ENCODE data around the gene GHSR.

Gene GHSR

DNA sequence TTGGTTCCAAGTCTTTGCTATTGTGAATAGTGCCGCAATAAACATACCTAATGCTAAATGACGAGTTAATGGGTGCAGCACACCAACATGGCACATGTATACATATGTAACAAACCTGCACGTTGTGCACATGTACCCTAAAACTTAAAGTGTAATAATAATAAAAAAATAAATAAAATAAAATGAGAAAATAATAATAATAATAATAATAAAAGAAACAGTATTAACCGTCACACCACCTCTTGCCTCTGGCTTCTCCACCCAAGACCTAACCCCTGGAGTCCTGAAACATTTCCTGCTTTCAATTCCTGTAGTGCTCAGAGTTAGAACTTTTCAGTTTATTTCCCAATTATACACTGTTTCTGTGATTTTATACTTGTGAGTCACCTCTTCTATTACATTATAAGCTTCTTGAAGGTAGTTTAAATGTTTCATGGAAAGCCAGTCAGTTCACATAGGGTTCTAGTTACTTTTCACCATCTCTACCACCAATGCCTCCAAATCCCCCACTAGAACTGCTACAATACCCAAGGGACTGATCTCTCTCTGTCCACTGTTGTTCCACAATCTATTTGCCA is 18.4 kb upstream of the GHSR start:
- H3K4me2 ChIP-seq (ENCODE audit: low read length) = no peak overlapping the region
- no peaks in the 10 kb centered on the region for H3K79me2 ChIP-seq (ENCODE audit: low read length)
- H3K36me3 ChIP-seq (replicated peaks; ENCODE audit: low read depth, low read length) = no peaks in the 10 kb centered on the region
- H3K4me3 ChIP-seq (ENCODE audit: low read length) = no peak overlapping the region
- H3K27ac ChIP-seq (ENCODE audit: low read length) = no peak overlapping the region
- H3K9me3 ChIP-seq (ENCODE audit: insufficient read depth, low read length) = no peaks in the 10 kb centered on the region
- TF ChIP-seq, protein P1, sequence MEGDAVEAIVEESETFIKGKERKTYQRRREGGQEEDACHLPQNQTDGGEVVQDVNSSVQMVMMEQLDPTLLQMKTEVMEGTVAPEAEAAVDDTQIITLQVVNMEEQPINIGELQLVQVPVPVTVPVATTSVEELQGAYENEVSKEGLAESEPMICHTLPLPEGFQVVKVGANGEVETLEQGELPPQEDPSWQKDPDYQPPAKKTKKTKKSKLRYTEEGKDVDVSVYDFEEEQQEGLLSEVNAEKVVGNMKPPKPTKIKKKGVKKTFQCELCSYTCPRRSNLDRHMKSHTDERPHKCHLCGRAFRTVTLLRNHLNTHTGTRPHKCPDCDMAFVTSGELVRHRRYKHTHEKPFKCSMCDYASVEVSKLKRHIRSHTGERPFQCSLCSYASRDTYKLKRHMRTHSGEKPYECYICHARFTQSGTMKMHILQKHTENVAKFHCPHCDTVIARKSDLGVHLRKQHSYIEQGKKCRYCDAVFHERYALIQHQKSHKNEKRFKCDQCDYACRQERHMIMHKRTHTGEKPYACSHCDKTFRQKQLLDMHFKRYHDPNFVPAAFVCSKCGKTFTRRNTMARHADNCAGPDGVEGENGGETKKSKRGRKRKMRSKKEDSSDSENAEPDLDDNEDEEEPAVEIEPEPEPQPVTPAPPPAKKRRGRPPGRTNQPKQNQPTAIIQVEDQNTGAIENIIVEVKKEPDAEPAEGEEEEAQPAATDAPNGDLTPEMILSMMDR (IDR thresholded peaks at IDR 0.05; ENCODE audit: low read depth, low read length) = no peak
- no peak for TF ChIP-seq EZH2phosphoT487 (IDR thresholded peaks at IDR 0.05; ENCODE audit: low read depth)
- H4K20me1 ChIP-seq (ENCODE audit: insufficient read depth, low read length) = no peaks in the 10 kb centered on the region
- 0 out of 2 replicates have a peak, but pooled peaks cover 4% of the 10 kb centered on the region for H3K27me3 ChIP-seq (ENCODE audit: low read depth, low read length)
- H3K4me1 ChIP-seq (ENCODE audit: low read length) = no peaks in the 10 kb centered on the region
- H2AFZ ChIP-seq (ENCODE audit: low read depth, low read length) = no peak overlapping the region
- no peak overlapping the region for H3K9ac ChIP-seq (ENCODE audit: low read length)

DNA sequence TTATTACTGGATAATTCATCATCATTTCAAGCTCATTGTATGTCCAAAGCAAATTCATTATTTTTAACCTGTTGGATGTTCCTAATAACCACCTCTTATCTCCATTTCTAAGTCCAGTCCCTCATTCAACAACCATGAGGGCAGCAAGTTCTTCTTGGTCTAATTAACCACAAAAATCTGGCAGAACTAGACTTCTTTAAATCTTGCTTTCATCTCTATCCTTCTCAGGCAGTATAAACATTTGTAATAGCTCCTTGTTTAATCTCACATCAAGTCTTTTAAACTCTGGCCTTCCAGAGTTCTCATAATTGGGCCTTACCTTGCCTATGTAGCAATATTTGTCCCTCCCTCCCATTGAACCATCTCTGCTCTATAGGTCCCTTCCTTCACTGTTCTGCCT is 17.0 kb upstream of the GHSR start:
- H3K36me3 ChIP-seq (replicated peaks; ENCODE audit: low read depth, low read length) = no peaks in the 10 kb centered on the region
- no peak overlapping the region for H2AFZ ChIP-seq (ENCODE audit: low read depth, low read length)
- H4K20me1 ChIP-seq (ENCODE audit: insufficient read depth, low read length) = no peaks in the 10 kb centered on the region
- H3K4me3 ChIP-seq (ENCODE audit: low read length) = no peak overlapping the region
- H3K27me3 ChIP-seq (ENCODE audit: low read depth, low read length) = 0 out of 2 replicates have a peak, but pooled peaks cover 4% of the 10 kb centered on the region
- H3K4me2 ChIP-seq (ENCODE audit: low read length) = no peak overlapping the region
- H3K27ac ChIP-seq (ENCODE audit: low read length) = no peak overlapping the region
- TF ChIP-seq EZH2phosphoT487 (IDR thresholded peaks at IDR 0.05; ENCODE audit: low read depth) = no peak
- TF ChIP-seq, protein P1 (IDR thresholded peaks at IDR 0.05; ENCODE audit: low read depth, low read length) = no peak
- H3K9me3 ChIP-seq (ENCODE audit: insufficient read depth, low read length) = no peaks in the 10 kb centered on the region
- no peaks in the 10 kb centered on the region for H3K4me1 ChIP-seq (ENCODE audit: low read length)
- no peak overlapping the region for H3K9ac ChIP-seq (ENCODE audit: low read length)
- H3K79me2 ChIP-seq (ENCODE audit: low read length) = no peaks in the 10 kb centered on the region

DNA sequence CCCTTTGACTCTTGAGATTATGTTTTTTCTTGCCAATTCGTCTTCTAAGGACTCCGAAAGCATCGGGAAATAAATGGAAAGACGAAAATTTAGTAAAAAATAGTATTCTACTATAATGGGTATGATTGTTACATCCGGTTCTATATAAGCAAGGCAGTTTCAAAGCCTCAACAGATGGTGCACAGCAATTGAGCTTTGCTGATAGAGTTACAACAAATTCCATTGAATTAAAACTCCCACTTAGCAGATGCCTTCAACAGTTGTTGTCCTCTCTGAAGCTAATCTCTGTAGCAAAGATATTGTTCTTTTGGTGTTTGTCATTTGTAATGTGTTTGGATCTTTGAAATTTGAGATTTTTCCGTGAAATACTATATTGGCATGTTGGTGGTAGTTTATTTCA is 16.1 kb upstream of the GHSR start:
- H3K4me1 ChIP-seq (ENCODE audit: low read length) = no peaks in the 10 kb centered on the region
- H3K36me3 ChIP-seq (replicated peaks; ENCODE audit: low read depth, low read length) = no peaks in the 10 kb centered on the region
- H3K27me3 ChIP-seq (ENCODE audit: low read depth, low read length) = 0 out of 2 replicates have a peak, but pooled peaks cover 4% of the 10 kb centered on the region
- H3K27ac ChIP-seq (ENCODE audit: low read length) = no peak overlapping the region
- H4K20me1 ChIP-seq (ENCODE audit: insufficient read depth, low read length) = no peaks in the 10 kb centered on the region
- H3K4me3 ChIP-seq (ENCODE audit: low read length) = no peak overlapping the region
- no peak for TF ChIP-seq EZH2phosphoT487 (IDR thresholded peaks at IDR 0.05; ENCODE audit: low read depth)
- TF ChIP-seq, protein P1 (IDR thresholded peaks at IDR 0.05; ENCODE audit: low read depth, low read length) = no peak
- H3K9me3 ChIP-seq (ENCODE audit: insufficient read depth, low read length) = no peaks in the 10 kb centered on the region
- H3K79me2 ChIP-seq (ENCODE audit: low read length) = no peaks in the 10 kb centered on the region
- H2AFZ ChIP-seq (ENCODE audit: low read depth, low read length) = no peak overlapping the region
- no peak overlapping the region for H3K4me2 ChIP-seq (ENCODE audit: low read length)
- H3K9ac ChIP-seq (ENCODE audit: low read length) = no peak overlapping the region

DNA sequence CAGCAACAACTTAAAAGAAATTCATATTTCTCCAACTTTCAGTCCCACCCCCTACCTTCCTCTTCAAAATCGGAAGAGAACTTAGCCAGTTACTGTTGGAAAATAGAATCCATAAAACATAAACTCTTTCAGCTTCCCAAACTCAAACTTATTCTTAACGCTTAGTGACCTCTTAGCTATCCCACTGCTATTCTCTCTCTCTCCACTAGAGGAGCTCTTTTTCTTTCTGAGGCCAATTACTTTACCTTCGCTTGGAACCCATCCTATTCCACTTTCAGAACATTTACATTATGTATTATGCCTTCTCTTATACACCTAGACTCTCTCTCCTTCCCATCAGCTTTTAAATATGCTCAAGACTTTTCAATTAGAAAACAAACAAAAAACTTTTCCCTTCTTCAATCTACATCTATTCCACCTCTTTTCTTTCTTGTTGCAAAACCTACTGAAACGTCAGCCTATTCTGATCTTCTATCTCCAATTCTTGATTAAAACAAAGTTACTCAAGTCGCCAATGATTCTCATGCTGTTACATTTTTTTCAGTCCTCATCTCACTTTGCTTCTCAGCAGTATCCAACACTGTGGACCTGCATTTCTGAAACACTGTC is 13.4 kb upstream of the GHSR start:
- Histone ChIP-seq H3K9me3 (ENCODE audit: insufficient read depth, low read length) (no peaks in the 10 kb centered on the region), H3K9ac (ENCODE audit: low read length) (no peak overlapping the region), H3K36me3 (replicated peaks; ENCODE audit: low read depth, low read length) (no peaks in the 10 kb centered on the region), H3K27me3 (ENCODE audit: low read depth, low read length) (no peaks in the 10 kb centered on the region), H2AFZ (ENCODE audit: low read depth, low read length) (peak overlapping the region; percentile 16; the same call in 1 of the 2 replicates), H3K79me2 (ENCODE audit: low read length) (no peaks in the 10 kb centered on the region), H3K4me2 (ENCODE audit: low read length) (no peak overlapping the region), H4K20me1 (ENCODE audit: insufficient read depth, low read length) (no peaks in the 10 kb centered on the region), H3K27ac (ENCODE audit: low read length) (no peak overlapping the region), H3K4me1 (ENCODE audit: low read length) (no peaks in the 10 kb centered on the region), H3K4me3 (ENCODE audit: low read length) (no peak overlapping the region)
- no peak for TF ChIP-seq EZH2phosphoT487 (IDR thresholded peaks at IDR 0.05; ENCODE audit: low read depth)
- TF ChIP-seq, protein P1 (IDR thresholded peaks at IDR 0.05; ENCODE audit: low read depth, low read length) = peak; percentile 76

All from OCI-LY3 (cell line).